HCT116 (cell line): ENCODE measurements around the gene FCHO1. TPM values are rescaled to one million over a fixed set of nuclear protein-coding genes. Genes with fewer than 3 reads are reported as not detected.

Source experiments
- ATAC-seq: fragments of 200-7000 bp; cut with Tn5 transposase; 2 replicates; pipeline ENCODE4 v1.9.1; 2020; ENCODE audit warnings: mild to moderate bottlenecking, moderate library complexity
- BruUV-seq: library from RNA; stranded (reverse); fragments of 400-500 nt; replicated peaks from 2 replicates; lab custom pipeline; 2021; lab: Mats Ljungman, UMichigan
- CTCF ChIA-PET: fragments of 300-600 bp; sonication (Branson Sonifier 250); formaldehyde crosslinking; loops from one replicate; lab custom pipeline; 2021; ENCODE audit warnings: antibody characterized with exemption; lab: Charles Lee
- POLR2A ChIA-PET: fragments of 300-600, 350-600 bp; sonication (Branson Sonifier 250); formaldehyde crosslinking; loops from one replicate; lab custom pipeline; 2021; ENCODE audit warnings: antibody characterized with exemption; lab: Charles Lee
- RAD21 ChIA-PET, 2 experiments: fragments of 300-600 bp; sonication (Branson Sonifier 250); formaldehyde crosslinking; loops; one replicate each; lab custom pipeline; 2023; ENCODE audit warnings: low total read pairs in 2 of 2; ENCODE audit not compliant: uncharacterized antibody in 2 of 2, unreplicated experiment in 2 of 2, low non-redundant PET in 1 of 2; lab: Charles Lee
- DNase-seq: peaks from one replicate; pipeline ENCODE4 v3.0.0-alpha.2; 2010; ENCODE audit warnings: low read depth, low spot score
- H2AFZ ChIP-seq: fragments of 200-600 bp; shearing (Covaris generic), sonication (generic); 2 replicates; pipeline ENCODE4 v1.6.1; 2017; ENCODE audit warnings: low read depth, mixed run types, mixed read lengths, antibody characterized with exemption, low read length; ENCODE audit not compliant: poor library complexity, severe bottlenecking
- H3K27ac ChIP-seq: 2 replicates; pipeline ENCODE4 v1.5.1; 2012; ENCODE audit warnings: low read depth, low read length
- H3K27me3 ChIP-seq: fragments of 200-600 bp; sonication (generic); 2 replicates; pipeline ENCODE4 v1.6.1; 2016; ENCODE audit warnings: mixed run types, low read length, mixed read lengths; ENCODE audit not compliant: insufficient read depth
- H3K36me3 ChIP-seq, 2 experiments: fragments of 200-500 bp in 1 of 2; fragments of 200-600 bp in 1 of 2; sonication (Bioruptor generic) in 1 of 2; sonication (generic) in 1 of 2; 2 replicates each; pipeline versions ENCODE4 v1.5.1 to v1.6.1; 2014 to 2016; ENCODE audit warnings: low read length in 2 of 2, inconsistent platforms in 1 of 2, mixed read lengths in 1 of 2, mixed run types in 1 of 2; ENCODE audit not compliant: insufficient read depth in 2 of 2, control insufficient read depth in 1 of 2
- H3K4me1 ChIP-seq, 2 experiments: fragments of 200-600 bp in 1 of 2; sonication (generic) in 1 of 2; 2 replicates each; pipeline versions ENCODE4 v1.5.1 to v1.6.1; 2012 to 2017; ENCODE audit warnings: low read length in 2 of 2, inconsistent platforms in 1 of 2, mild to moderate bottlenecking in 1 of 2, mixed read lengths in 1 of 2, mixed run types in 1 of 2, moderate library complexity in 1 of 2; ENCODE audit not compliant: insufficient read depth in 2 of 2, control insufficient read depth in 1 of 2
- H3K4me2 ChIP-seq: fragments of 200-600 bp; sonication (generic); 2 replicates; pipeline ENCODE4 v1.6.1; 2017; ENCODE audit warnings: mixed run types, low read length, mixed read lengths
- H3K4me3 ChIP-seq, 2 experiments: fragments of 200-600 bp in 1 of 2; sonication (generic) in 1 of 2; replicated peaks in 1 of 2; 2 replicates each; pipeline ENCODE4 v1.5.1; 2011 to 2016; ENCODE audit warnings: low read length in 2 of 2, control low read depth in 1 of 2, low read depth in 1 of 2, mild to moderate bottlenecking in 1 of 2, mixed read lengths in 1 of 2, mixed run types in 1 of 2
- H3K79me2 ChIP-seq: fragments of 200-600 bp; sonication (generic); 2 replicates; pipeline ENCODE4 v1.6.1; 2017; ENCODE audit warnings: mild to moderate bottlenecking, mixed run types, low read length, moderate library complexity, mixed read lengths; ENCODE audit not compliant: insufficient read depth
- H3K9ac ChIP-seq: fragments of 200-600 bp; sonication (generic); 2 replicates; pipeline ENCODE4 v1.6.1; 2016; ENCODE audit warnings: low read length, mixed read lengths
- H3K9me2 ChIP-seq: fragments of 200-600 bp; sonication (generic), shearing (Covaris generic); 2 replicates; pipeline ENCODE4 v1.6.1; 2017; ENCODE audit warnings: mixed run types, mild to moderate bottlenecking, moderate library complexity; ENCODE audit not compliant: insufficient read depth
- H3K9me3 ChIP-seq, 2 experiments: fragments of 200-500 bp in 1 of 2; fragments of 200-600 bp in 1 of 2; sonication (Bioruptor generic) in 1 of 2; sonication (generic) in 1 of 2; 2 replicates each; pipeline ENCODE4 v1.6.1; 2014 to 2017; ENCODE audit warnings: low read length in 2 of 2, mixed read lengths in 2 of 2, inconsistent platforms in 1 of 2, low read depth in 1 of 2, mild to moderate bottlenecking in 1 of 2, mixed run types in 1 of 2, moderate library complexity in 1 of 2; ENCODE audit not compliant: control insufficient read depth in 1 of 2, insufficient read depth in 1 of 2
- H4K20me1 ChIP-seq: fragments of 200-600 bp; sonication (generic), shearing (Covaris generic); 2 replicates; pipeline ENCODE4 v1.6.1; 2017; ENCODE audit warnings: mixed run types, mild to moderate bottlenecking, moderate library complexity; ENCODE audit not compliant: insufficient read depth
- CBX3 ChIP-seq: IDR thresholded peaks from 2 replicates; pipeline ENCODE4 v1.6.1; 2012; ENCODE audit warnings: low read depth
- EGR1 ChIP-seq: IDR thresholded peaks from 2 replicates; pipeline ENCODE4 v1.6.1; 2012; ENCODE audit warnings: low read depth
- ELF1 ChIP-seq: IDR thresholded peaks from 2 replicates; pipeline ENCODE4 v1.6.1; 2012; ENCODE audit warnings: low read depth, borderline replicate concordance
- JUND ChIP-seq: IDR thresholded peaks from 2 replicates; pipeline ENCODE4 v1.6.1; 2012
- POLR2AphosphoS5 ChIP-seq: IDR thresholded peaks from 2 replicates; pipeline ENCODE4 v1.6.1; 2011; ENCODE audit warnings: mild to moderate bottlenecking, low read depth, low read length, moderate library complexity
- REST ChIP-seq: IDR thresholded peaks from 2 replicates; pipeline ENCODE4 v1.6.1; 2012; ENCODE audit warnings: low read depth
- TCF7L2 ChIP-seq: IDR thresholded peaks from 2 replicates; pipeline ENCODE4 v1.7.0; 2011; ENCODE audit warnings: borderline replicate concordance, inconsistent platforms; ENCODE audit not compliant: insufficient read depth, insufficient read length; ENCODE audit errors: extremely low read depth
- YY1 ChIP-seq: IDR thresholded peaks from 2 replicates; pipeline ENCODE4 v1.6.1; 2011; ENCODE audit warnings: low read length, low read depth, moderate library complexity, mild to moderate bottlenecking; ENCODE audit not compliant: insufficient replicate concordance; ENCODE audit errors: extremely low read depth
- ZFX ChIP-seq: fragments of 450-650 bp; IDR thresholded peaks from 2 replicates; pipeline ENCODE4 v1.6.1; 2017
- ZNF274 ChIP-seq: fragments of 200-500 bp; sonication (Bioruptor generic); IDR thresholded peaks from 2 replicates; pipeline ENCODE4 v1.6.1; 2014; ENCODE audit warnings: mild to moderate bottlenecking, low read depth, low read length, inconsistent platforms
- intact Hi-C: fragments of 100-400 bp; cut with micrococcal nuclease; formaldehyde crosslinking; loops from 2 replicates; pipeline ENCODE4 v1.10.0; 2022
- total RNA-seq: library from RNA; stranded (reverse); gene quantifications from one replicate; pipeline ENCODE4 v1.2.1, GENCODE V29; 2021; ENCODE audit not compliant: unreplicated experiment
- TF ChIP-seq, protein P1 (sequence below): IDR thresholded peaks from 2 replicates; pipeline ENCODE4 v1.6.1; 2012
- TF ChIP-seq, protein P2 (sequence below): IDR thresholded peaks from 2 replicates; pipeline ENCODE4 v1.6.1; 2012

FCHO1 gene
- total RNA-seq, 1 experiment from 2014 or later: 28.1 TPM

DNA sequence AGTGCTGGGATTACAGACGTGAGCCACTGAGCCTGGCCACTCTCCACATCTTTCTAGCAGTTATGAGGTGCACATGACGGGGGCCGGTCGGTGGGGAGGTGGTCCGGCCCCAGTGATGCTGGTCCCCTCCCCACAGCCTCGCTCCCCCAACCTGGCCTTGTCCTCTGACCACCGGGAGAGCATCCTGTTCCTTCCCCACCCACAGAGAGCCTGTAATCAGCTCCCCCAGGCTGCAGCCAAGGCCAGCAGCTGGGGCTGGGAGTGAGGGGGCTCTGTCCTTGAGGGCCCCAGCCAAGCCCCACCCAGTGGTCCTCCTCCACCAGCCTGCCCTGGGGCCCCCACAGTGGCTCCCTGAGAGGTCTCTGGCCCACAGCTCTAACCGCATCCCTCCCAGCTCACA lies 73.1 kb downstream of the FCHO1 start:
- DNase-seq (no peak), ATAC-seq (no peak)
- no peak for TF ChIP-seq JUND
- TF ChIP-seq ELF1: no peak
- no peak for TF ChIP-seq REST
- TF ChIP-seq, protein P1, sequence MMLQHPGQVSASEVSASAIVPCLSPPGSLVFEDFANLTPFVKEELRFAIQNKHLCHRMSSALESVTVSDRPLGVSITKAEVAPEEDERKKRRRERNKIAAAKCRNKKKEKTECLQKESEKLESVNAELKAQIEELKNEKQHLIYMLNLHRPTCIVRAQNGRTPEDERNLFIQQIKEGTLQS: no peak
- TF ChIP-seq YY1: no peak
- TF ChIP-seq TCF7L2: no peak
- no peak for TF ChIP-seq CBX3
- TF ChIP-seq ZNF274: no peak
- no peak for TF ChIP-seq EGR1
- TF ChIP-seq ZFX: no peak
- TF ChIP-seq, protein P2, sequence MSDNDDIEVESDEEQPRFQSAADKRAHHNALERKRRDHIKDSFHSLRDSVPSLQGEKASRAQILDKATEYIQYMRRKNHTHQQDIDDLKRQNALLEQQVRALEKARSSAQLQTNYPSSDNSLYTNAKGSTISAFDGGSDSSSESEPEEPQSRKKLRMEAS: no peak
- TF ChIP-seq POLR2AphosphoS5: no peak
- Histone ChIP-seq H3K4me2 (no peak overlapping the region), H3K4me3 (no peak overlapping the region), H3K36me3 (no peaks in the 10 kb centered on the region), H3K79me2 (no peaks in the 10 kb centered on the region), H3K27ac (no peak overlapping the region), H3K9me2 (no peaks in the 10 kb centered on the region), H3K9me3 (no peaks in the 10 kb centered on the region), H3K27me3 (no peaks in the 10 kb centered on the region), H3K9ac (no peak overlapping the region), H4K20me1 (no peaks in the 10 kb centered on the region), H3K4me1 (peaks cover under 1 to 1% of the 10 kb centered on the region in 2 experiments; a peak in 2 of 4 replicates), H2AFZ (no peak overlapping the region)
- BruUV-seq: no TSS peak
- RAD21 ChIA-PET: no interaction called here
- intact Hi-C loops: no loop called here
- CTCF ChIA-PET: no interaction called here
- POLR2A ChIA-PET: no interaction called here
